Keratinocyte (primary cell): Measurements from ENCODE around the gene ISM1. TPM values are rescaled to one million over a fixed set of nuclear protein-coding genes. Genes with fewer than 3 reads are reported as not detected.

Source experiments
- DNase-seq: peaks from one replicate; pipeline ENCODE4 v3.0.0-alpha.2; 2011; ENCODE audit warnings: low read depth, missing footprints, low spot score
- FAIRE-seq: peaks from 2 replicates; lab custom pipeline; 2011; peaks lifted over from hg19 to GRCh38; lab: Jason Lieb, UNC
- H2AFZ ChIP-seq: 2 replicates; pipeline ENCODE4 v1.6.0; 2012; ENCODE audit warnings: low read length, control low read depth, inconsistent platforms; ENCODE audit not compliant: control insufficient read depth
- H3K27ac ChIP-seq: 2 replicates; pipeline ENCODE4 v1.5.1; 2011; ENCODE audit warnings: low read length; ENCODE audit not compliant: control insufficient read depth, insufficient read depth
- H3K27me3 ChIP-seq: 3 replicates; pipeline ENCODE4 v1.6.0; 2011; ENCODE audit warnings: low read length; ENCODE audit not compliant: control insufficient read depth, insufficient read depth; ENCODE audit errors: extremely low read depth
- H3K36me3 ChIP-seq, 2 experiments: 2 replicates in 1 of 2; 3 replicates in 1 of 2; pipeline ENCODE4 v1.5.1; 2011; ENCODE audit warnings: low read length in 2 of 2, mild to moderate bottlenecking in 1 of 2; ENCODE audit not compliant: control insufficient read depth in 2 of 2, insufficient read depth in 2 of 2; ENCODE audit errors: extremely low read depth in 1 of 2
- H3K4me1 ChIP-seq: 3 replicates; pipeline ENCODE4 v1.5.1; 2011; ENCODE audit warnings: low read length; ENCODE audit not compliant: control insufficient read depth, insufficient read depth; ENCODE audit errors: extremely low read depth
- H3K4me2 ChIP-seq: 3 replicates; pipeline ENCODE4 v1.6.0; 2011; ENCODE audit warnings: low read depth, low read length; ENCODE audit not compliant: control insufficient read depth, insufficient read depth; ENCODE audit errors: extremely low read depth
- H3K4me3 ChIP-seq, 3 experiments: fragments of 200-600 bp in 1 of 3; sonication (generic) in 1 of 3; 2 replicates in 2 of 3; 3 replicates in 1 of 3; pipeline ENCODE4 v1.5.1; 2011 to 2016; ENCODE audit warnings: low read length in 3 of 3, mild to moderate bottlenecking in 3 of 3, control low read depth in 2 of 3, inconsistent platforms in 1 of 3, low read depth in 1 of 3, mixed read lengths in 1 of 3, mixed run types in 1 of 3, moderate library complexity in 1 of 3; ENCODE audit not compliant: control insufficient read depth in 2 of 3, insufficient read depth in 2 of 3; ENCODE audit errors: extremely low read depth in 1 of 3
- H3K79me2 ChIP-seq: 2 replicates; pipeline ENCODE4 v1.6.0; 2012; ENCODE audit warnings: low read length; ENCODE audit not compliant: control insufficient read depth, insufficient read depth
- H3K9ac ChIP-seq: 3 replicates; pipeline ENCODE4 v1.6.0; 2011; ENCODE audit warnings: low read length; ENCODE audit not compliant: control insufficient read depth, insufficient read depth; ENCODE audit errors: extremely low read depth
- H3K9me1 ChIP-seq: 3 replicates; pipeline ENCODE4 v1.6.0; 2011; ENCODE audit warnings: low read length; ENCODE audit not compliant: control insufficient read depth, insufficient read depth; ENCODE audit errors: extremely low read depth
- H3K9me3 ChIP-seq: 2 replicates; pipeline ENCODE4 v1.5.1; 2012; ENCODE audit warnings: low read depth, low read length; ENCODE audit not compliant: control insufficient read depth
- H4K20me1 ChIP-seq: 3 replicates; pipeline ENCODE4 v1.6.0; 2011; ENCODE audit warnings: low read length; ENCODE audit not compliant: control insufficient read depth, insufficient read depth; ENCODE audit errors: extremely low read depth
- CTCF ChIP-seq, 3 experiments: IDR thresholded peaks in 1 of 3; conservative IDR thresholded peaks in 1 of 3; optimal IDR thresholded peaks in 1 of 3; 2 replicates in 2 of 3; 3 replicates in 1 of 3; pipeline versions ENCODE3 to v1.5.1; 2011; ENCODE audit warnings: low read length in 3 of 3, mild to moderate bottlenecking in 3 of 3, moderate library complexity in 2 of 3, control low read depth in 1 of 3, inconsistent platforms in 1 of 3; ENCODE audit not compliant: insufficient read depth in 2 of 3; ENCODE audit errors: extremely low read depth in 1 of 3
- EZH2 ChIP-seq: IDR thresholded peaks from one replicate; pipeline ENCODE4 v1.6.1; 2012; ENCODE audit warnings: inconsistent platforms, mild to moderate bottlenecking, low read length, moderate library complexity
- dilution Hi-C: fragments of 300-500 bp; cut with MboI; formaldehyde crosslinking; loops from one replicate; pipeline ENCODE4 v1.7.0; 2020; ENCODE audit warnings: low sequenced_read_pairs; ENCODE audit not compliant: extremely low pct_ligation_motif_present
- polyA plus RNA-seq, 5 experiments: library from polyadenylated mRNA; depleted of rRNA in 3 of 5; stranded (reverse) in 3 of 5; stranded (forward) in 1 of 5; unstranded in 1 of 5; fragments of >200 nt; gene quantifications; 1 replicate in 1 of 5; 2 replicates in 3 of 5; 3 replicates in 1 of 5; pipeline versions ENCODE4 v1.2.1 to v1.2.3, GENCODE V29; 2011 to 2012; ENCODE audit warnings: missing spikeins in 2 of 5, low read depth in 1 of 5, low replicate concordance in 1 of 5

Gene ISM1
- polyA plus RNA-seq, 1 donor (not counting 4 experiments of a cell fraction or from before 2014, with no cell fraction given): 3.3 TPM

GRCh38 chr20:13336308-13337089 is 115.4 kb downstream of the ISM1 start:
- FAIRE-seq: peak; percentile 95
- peak; percentile 82 for DNase-seq
- peak overlapping the region; percentile 41 for H2AFZ ChIP-seq
- no peak overlapping the region for H3K9ac ChIP-seq
- peak overlapping the region; percentile 24 for H3K4me2 ChIP-seq
- dilution Hi-C loops: no loop called here
- H4K20me1 ChIP-seq: no peaks in the 10 kb centered on the region
- no peaks in the 10 kb centered on the region for H3K9me1 ChIP-seq
- no peaks in the 10 kb centered on the region for H3K36me3 ChIP-seq
- H3K27ac ChIP-seq: peak overlapping the region; percentile 55
- no peak overlapping the region for H3K4me3 ChIP-seq
- TF ChIP-seq CTCF (optimal IDR thresholded peaks at IDR 0.05 in 1 of 3, IDR thresholded peaks at IDR 0.05 in 1 of 3, conservative IDR thresholded peaks at IDR 0.05 in 1 of 3; ENCODE audit: extremely low read depth in 1 of 3, insufficient read depth in 2 of 3, low read length in 3 of 3) (peak in 2 of 3 experiments; percentile 2 to 27), EZH2 (no peak)
- H3K4me1 ChIP-seq: peaks cover 40% of the 10 kb centered on the region
- H3K27me3 ChIP-seq: no peaks in the 10 kb centered on the region
- H3K9me3 ChIP-seq: no peaks in the 10 kb centered on the region
- H3K79me2 ChIP-seq: no peaks in the 10 kb centered on the region

- Histone ChIP-seq H3K9ac (no peak overlapping the region), H3K9me1 (no peaks in the 10 kb centered on the region), H2AFZ (peak overlapping the region; percentile 41), H3K27ac (peak overlapping the region; percentile 55), H3K27me3 (no peaks in the 10 kb centered on the region), H3K4me2 (peak overlapping the region; percentile 22), H3K9me3 (no peaks in the 10 kb centered on the region), H3K4me3 (no peak overlapping the region), H3K79me2 (no peaks in the 10 kb centered on the region), H4K20me1 (no peaks in the 10 kb centered on the region), H3K4me1 (peaks cover 33% of the 10 kb centered on the region), H3K36me3 (no peaks in the 10 kb centered on the region)
- FAIRE-seq (no peak), DNase-seq (no peak)
- dilution Hi-C loops: no loop called here
- no peak for TF ChIP-seq CTCF (optimal IDR thresholded peaks at IDR 0.05 in 1 of 3, IDR thresholded peaks at IDR 0.05 in 1 of 3, conservative IDR thresholded peaks at IDR 0.05 in 1 of 3; ENCODE audit: extremely low read depth in 1 of 3, insufficient read depth in 2 of 3, low read length in 3 of 3)
- no peak for TF ChIP-seq EZH2
Observed at GRCh38 chr20:13337090-13337784, 116.2 kb downstream of the ISM1 start.
